Activated CD8-positive, alpha-beta memory T cell treated with anti-CD3 and anti-CD28 coated beads for 36 hours (primary cell): ENCODE measurements around the gene LIME1. TPM values are rescaled to one million over a fixed set of nuclear protein-coding genes. Genes with fewer than 3 reads are reported as not detected.

ENCODE experiments used
- CTCF ChIA-PET: fragments of 350-600 bp; sonication (Branson Sonifier 250); formaldehyde crosslinking; loops from one replicate; lab custom pipeline; 2021; ENCODE audit warnings: antibody characterized with exemption; lab: Charles Lee
- POLR2A ChIA-PET: fragments of 350-600 bp; sonication (Branson Sonifier 250); formaldehyde crosslinking; loops from one replicate; lab custom pipeline; 2021; ENCODE audit warnings: antibody characterized with exemption; lab: Charles Lee
- total RNA-seq, 2 experiments: library from RNA; stranded (reverse); gene quantifications; one replicate each; pipeline ENCODE4 v1.2.3, GENCODE V29; 2021

LIME1 gene
- total RNA-seq, 2 experiments from 2014 or later, result 9.9 to 10.8 TPM

GRCh38 chr20:63741676-63742380 is 5.4 kb downstream of the LIME1 start:
- ChIA-PET POLR2A (interaction anchor here (1.1 to 2.2 kb wide), 3 partner anchors 9 to 35 kb away, joined by 3 to 13 read pairs (median 8); partner anchors contain the start of genes ARFRP1 and ZGPAT), CTCF (interaction anchor here (1.0 to 1.7 kb wide), 6 partner anchors 9 to 204 kb away, joined by 3 to 7 read pairs (median 3); partner anchors contain the start of genes ARFRP1, RTEL1 and ZGPAT)

- ChIA-PET CTCF (interaction anchor here (1.1 to 1.7 kb wide), 2 partner anchors 33 to 35 kb away, joined by 3 to 7 read pairs; partner anchors contain the start of genes ARFRP1 and ZGPAT), POLR2A (interaction anchor here (1.4 to 2.2 kb wide), 2 partner anchors 35 to 44 kb away, joined by 4 to 13 read pairs; partner anchors contain the start of genes ARFRP1 and ZGPAT)
These were observed 6.0 kb downstream of the LIME1 start for GRCh38 chr20:63742381-63743024.

GRCh38 chr20:63743210-63743970 is 6.9 kb downstream of the LIME1 start:
- ChIA-PET CTCF (no interaction called here), POLR2A (interaction anchor here (1.4 kb wide), 1 partner anchor 45 kb away, joined by 4 read pairs; no protein-coding TSS in a partner anchor)

GRCh38 chr20:63744158-63744557 is 7.7 kb downstream of the LIME1 start:
- ChIA-PET CTCF (no interaction called here), POLR2A (no interaction called here)

- POLR2A ChIA-PET, result no interaction called here
These were observed 8.3 kb downstream of the LIME1 start for GRCh38 chr20:63744574-63745423.

GRCh38 chr20:63745424-63745805 is 9.0 kb downstream of the LIME1 start:
- CTCF ChIA-PET, result interaction anchor here (1.5 kb wide), 1 partner anchor 9 kb away, joined by 4 read pairs; the partner anchor contains the start of gene LIME1
- POLR2A ChIA-PET, result no interaction called here

More at GRCh38 chr20:63744574-63745423, 8.3 kb downstream of the LIME1 start:
- CTCF ChIA-PET, result interaction anchor here (1.5 kb wide), 1 partner anchor 8 kb away, joined by 4 read pairs; the partner anchor contains the start of gene LIME1

- ChIA-PET CTCF (interaction anchor here (1.5 kb wide), 1 partner anchor 10 kb away, joined by 4 read pairs; the partner anchor contains the start of gene LIME1), POLR2A (no interaction called here)
These were observed 9.7 kb downstream of the LIME1 start for GRCh38 chr20:63745961-63746731.

GRCh38 chr20:63746751-63747315 is 10.4 kb downstream of the LIME1 start:
- POLR2A ChIA-PET, result no interaction called here
- CTCF ChIA-PET, result no interaction called here

- CTCF ChIA-PET, result interaction anchor here (2.0 kb wide), 1 partner anchor 11 kb away, joined by 4 read pairs; the partner anchor contains the start of gene LIME1
- POLR2A ChIA-PET, result no interaction called here
These were observed 11.2 kb downstream of the LIME1 start for GRCh38 chr20:63747622-63748069.

GRCh38 chr20:63748070-63748933 is 11.8 kb downstream of the LIME1 start:
- CTCF ChIA-PET, result interaction anchor here (2.0 kb wide), 1 partner anchor 12 kb away, joined by 4 read pairs; the partner anchor contains the start of gene LIME1
- POLR2A ChIA-PET, result no interaction called here

- POLR2A ChIA-PET, result no interaction called here
- CTCF ChIA-PET, result interaction anchor here (2.0 kb wide), 1 partner anchor 13 kb away, joined by 4 read pairs; the partner anchor contains the start of gene LIME1
These were observed 12.4 kb downstream of the LIME1 start for GRCh38 chr20:63748934-63749270.

GRCh38 chr20:63749597-63750508 is 13.4 kb downstream of the LIME1 start:
- ChIA-PET CTCF (interaction anchor here (1.1 to 2.0 kb wide), 5 partner anchors 9 to 212 kb away, joined by 3 to 6 read pairs (median 4); partner anchors contain the start of genes LIME1 and PTK6), POLR2A (interaction anchor here (0.6 to 1.3 kb wide), 3 partner anchors 9 to 232 kb away, joined by 3 to 8 read pairs (median 3); no protein-coding TSS in a partner anchor)

- POLR2A ChIA-PET, result interaction anchor here (0.6 to 1.3 kb wide), 5 partner anchors 10 to 231 kb away, joined by 3 to 8 read pairs (median 4); partner anchors contain the start of genes ARFRP1 and ZGPAT
- CTCF ChIA-PET, result interaction anchor here (0.9 to 1.7 kb wide), 7 partner anchors 10 to 213 kb away, joined by 3 to 6 read pairs (median 4); partner anchors contain the start of genes PTK6 and RTEL1
These were observed 14.5 kb downstream of the LIME1 start for GRCh38 chr20:63750807-63751470.
